Astrocyte (in vitro differentiated cells and primary cell): ENCODE measurements around the gene MEAK7. TPM values are rescaled to one million over a fixed set of nuclear protein-coding genes. Genes with fewer than 3 reads are reported as not detected.

ENCODE experiments used
- DNase-seq: peaks from one replicate; pipeline ENCODE4 v3.0.0-alpha.2; 2010; ENCODE audit warnings: low read depth
- FAIRE-seq: peaks from 2 replicates; lab custom pipeline; 2011; peaks lifted over from hg19 to GRCh38; lab: Jason Lieb, UNC
- H2AFZ ChIP-seq: 2 replicates; pipeline ENCODE4 v1.6.0; 2012; ENCODE audit warnings: low read depth, low read length, inconsistent platforms
- H3K27ac ChIP-seq: 2 replicates; pipeline ENCODE4 v1.5.1; 2011; ENCODE audit warnings: low read depth, low read length, inconsistent platforms
- H3K27me3 ChIP-seq: 2 replicates; pipeline ENCODE4 v1.6.0; 2011; ENCODE audit warnings: low read length, inconsistent platforms; ENCODE audit not compliant: insufficient read depth
- H3K36me3 ChIP-seq: 2 replicates; pipeline ENCODE4 v1.5.1; 2011; ENCODE audit warnings: low read length, inconsistent platforms; ENCODE audit not compliant: insufficient read depth
- H3K4me1 ChIP-seq: 2 replicates; pipeline ENCODE4 v1.5.1; 2011; ENCODE audit warnings: low read length, inconsistent platforms; ENCODE audit not compliant: insufficient read depth
- H3K4me2 ChIP-seq: 2 replicates; pipeline ENCODE4 v1.6.0; 2012; ENCODE audit warnings: low read length, inconsistent platforms
- H3K4me3 ChIP-seq: 2 replicates; pipeline ENCODE4 v1.5.1; 2011; ENCODE audit warnings: low read depth, mild to moderate bottlenecking, low read length, inconsistent platforms; ENCODE audit not compliant: insufficient read depth
- H3K79me2 ChIP-seq: 2 replicates; pipeline ENCODE4 v1.6.0; 2012; ENCODE audit warnings: mild to moderate bottlenecking, low read length, inconsistent platforms; ENCODE audit not compliant: insufficient read depth
- H3K9ac ChIP-seq: 2 replicates; pipeline ENCODE4 v1.6.0; 2012; ENCODE audit warnings: mild to moderate bottlenecking, low read length, inconsistent platforms
- H3K9me3 ChIP-seq: 2 replicates; pipeline ENCODE4 v1.5.1; 2012; ENCODE audit warnings: low read depth, mild to moderate bottlenecking, low read length, inconsistent platforms; ENCODE audit not compliant: insufficient read depth
- H4K20me1 ChIP-seq: 2 replicates; pipeline ENCODE4 v1.6.0; 2012; ENCODE audit warnings: low read length, inconsistent platforms; ENCODE audit not compliant: insufficient read depth
- H3K27ac Mint-ChIP-seq: one replicate; pipeline ENCODE4 v1.8.0; 2021; ENCODE audit warnings: mild to moderate bottlenecking, mixed read lengths; ENCODE audit not compliant: unreplicated experiment
- H3K27me3 Mint-ChIP-seq: one replicate; pipeline ENCODE4 v1.8.0; 2021; ENCODE audit warnings: low read depth, mixed read lengths; ENCODE audit not compliant: unreplicated experiment
- H3K36me3 Mint-ChIP-seq: one replicate; pipeline ENCODE4 v1.8.0; 2021; ENCODE audit warnings: low read depth, mixed read lengths; ENCODE audit not compliant: unreplicated experiment
- H3K4me1 Mint-ChIP-seq: one replicate; pipeline ENCODE4 v1.8.0; 2021; ENCODE audit warnings: low read depth, mixed read lengths; ENCODE audit not compliant: unreplicated experiment
- H3K4me3 Mint-ChIP-seq: one replicate; pipeline ENCODE4 v1.8.0; 2021; ENCODE audit warnings: mild to moderate bottlenecking, moderate library complexity, mixed read lengths; ENCODE audit not compliant: unreplicated experiment
- H3K9me3 Mint-ChIP-seq: one replicate; pipeline ENCODE4 v1.8.0; 2021; ENCODE audit warnings: mild to moderate bottlenecking, mixed read lengths; ENCODE audit not compliant: unreplicated experiment
- EZH2 ChIP-seq: IDR thresholded peaks from 2 replicates; pipeline ENCODE4 v1.6.1; 2012; ENCODE audit warnings: mild to moderate bottlenecking, low read length, inconsistent platforms; ENCODE audit not compliant: insufficient read depth
- total RNA-seq: library from RNA; stranded (reverse); gene quantifications from 2 replicates; pipeline ENCODE4 v1.2.1, GENCODE V29; 2021
- TF ChIP-seq, protein P1 (sequence below): IDR thresholded peaks from 2 replicates; pipeline ENCODE4 v1.5.1; 2011; ENCODE audit warnings: low read depth, mild to moderate bottlenecking, inconsistent platforms, low read length, moderate library complexity; ENCODE audit not compliant: insufficient read depth

The MEAK7 gene
- total RNA-seq, 1 donor from 2014 or later, result 41.3 TPM

DNA sequence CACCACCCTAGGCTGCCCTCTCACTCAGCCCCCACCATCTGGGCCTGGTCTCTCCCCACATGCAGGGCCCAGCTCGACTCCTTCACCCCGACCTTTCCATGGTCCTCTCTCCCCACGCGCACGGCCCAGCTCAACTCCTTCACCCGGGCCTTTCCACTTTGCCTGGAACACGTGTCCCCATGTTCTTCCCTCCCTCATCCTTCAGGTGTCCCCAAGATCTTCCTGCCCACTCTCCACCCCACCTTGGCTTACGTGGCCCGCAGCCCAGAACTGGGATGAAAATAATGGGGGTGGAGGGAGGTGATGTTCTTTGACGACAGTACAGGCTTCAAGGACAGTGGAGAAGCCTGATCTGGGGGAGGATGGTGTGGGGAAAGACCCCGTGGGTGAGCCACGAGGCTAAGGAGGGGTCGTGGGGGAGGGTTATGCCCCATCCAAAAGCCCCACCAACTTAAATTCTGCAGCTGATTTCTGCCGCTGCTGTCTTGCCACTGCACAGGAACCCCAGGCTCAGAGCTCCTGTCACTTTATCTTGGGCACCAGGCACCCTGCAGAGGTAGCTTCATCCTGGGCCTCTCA lies 9.9 kb upstream of the MEAK7 start:
- no peaks in the 10 kb centered on the region for H3K36me3 ChIP-seq
- no peak overlapping the region for H3K4me2 ChIP-seq
- DNase-seq (no peak), FAIRE-seq (no peak)
- Mint-ChIP-seq H3K36me3 (no peaks in the 10 kb centered on the region), H3K27me3 (peaks cover under 1% of the 10 kb centered on the region), H3K4me1 (peaks cover 18% of the 10 kb centered on the region), H3K4me3 (no peak overlapping the region), H3K9me3 (no peaks in the 10 kb centered on the region), H3K27ac (peak overlapping the region; percentile 66)
- H3K4me1 ChIP-seq, result peaks cover 29% of the 10 kb centered on the region
- H3K9ac ChIP-seq, result no peak overlapping the region
- no peaks in the 10 kb centered on the region for H4K20me1 ChIP-seq
- no peak overlapping the region for H3K4me3 ChIP-seq
- no peaks in the 10 kb centered on the region for H3K27me3 ChIP-seq
- TF ChIP-seq, protein P1, sequence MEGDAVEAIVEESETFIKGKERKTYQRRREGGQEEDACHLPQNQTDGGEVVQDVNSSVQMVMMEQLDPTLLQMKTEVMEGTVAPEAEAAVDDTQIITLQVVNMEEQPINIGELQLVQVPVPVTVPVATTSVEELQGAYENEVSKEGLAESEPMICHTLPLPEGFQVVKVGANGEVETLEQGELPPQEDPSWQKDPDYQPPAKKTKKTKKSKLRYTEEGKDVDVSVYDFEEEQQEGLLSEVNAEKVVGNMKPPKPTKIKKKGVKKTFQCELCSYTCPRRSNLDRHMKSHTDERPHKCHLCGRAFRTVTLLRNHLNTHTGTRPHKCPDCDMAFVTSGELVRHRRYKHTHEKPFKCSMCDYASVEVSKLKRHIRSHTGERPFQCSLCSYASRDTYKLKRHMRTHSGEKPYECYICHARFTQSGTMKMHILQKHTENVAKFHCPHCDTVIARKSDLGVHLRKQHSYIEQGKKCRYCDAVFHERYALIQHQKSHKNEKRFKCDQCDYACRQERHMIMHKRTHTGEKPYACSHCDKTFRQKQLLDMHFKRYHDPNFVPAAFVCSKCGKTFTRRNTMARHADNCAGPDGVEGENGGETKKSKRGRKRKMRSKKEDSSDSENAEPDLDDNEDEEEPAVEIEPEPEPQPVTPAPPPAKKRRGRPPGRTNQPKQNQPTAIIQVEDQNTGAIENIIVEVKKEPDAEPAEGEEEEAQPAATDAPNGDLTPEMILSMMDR, result no peak
- no peak for TF ChIP-seq EZH2
- no peaks in the 10 kb centered on the region for H3K79me2 ChIP-seq
- no peak overlapping the region for H3K27ac ChIP-seq
- no peak overlapping the region for H2AFZ ChIP-seq
- H3K9me3 ChIP-seq, result no peaks in the 10 kb centered on the region

DNA sequence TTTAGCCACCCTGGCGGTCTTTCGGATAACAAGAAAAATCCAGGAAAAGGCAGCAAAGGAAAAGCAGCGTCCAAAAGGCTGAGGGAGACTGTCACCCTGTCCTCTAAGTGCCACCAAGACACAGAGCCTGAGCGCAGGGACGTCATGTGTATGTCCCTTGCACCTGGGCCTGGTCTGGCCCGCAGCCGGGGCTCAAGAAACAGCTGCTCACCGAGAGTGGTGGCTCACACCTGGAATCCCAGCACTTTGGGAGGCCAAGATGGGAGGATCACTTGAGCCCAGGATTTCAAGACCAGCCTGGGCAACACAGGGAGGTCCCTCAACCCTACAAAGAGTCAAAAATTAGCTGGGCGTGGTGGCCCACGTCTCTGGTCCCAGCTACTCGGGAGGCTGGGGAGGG lies 9.2 kb upstream of the MEAK7 start:
- H3K36me3 Mint-ChIP-seq, result no peaks in the 10 kb centered on the region

DNA sequence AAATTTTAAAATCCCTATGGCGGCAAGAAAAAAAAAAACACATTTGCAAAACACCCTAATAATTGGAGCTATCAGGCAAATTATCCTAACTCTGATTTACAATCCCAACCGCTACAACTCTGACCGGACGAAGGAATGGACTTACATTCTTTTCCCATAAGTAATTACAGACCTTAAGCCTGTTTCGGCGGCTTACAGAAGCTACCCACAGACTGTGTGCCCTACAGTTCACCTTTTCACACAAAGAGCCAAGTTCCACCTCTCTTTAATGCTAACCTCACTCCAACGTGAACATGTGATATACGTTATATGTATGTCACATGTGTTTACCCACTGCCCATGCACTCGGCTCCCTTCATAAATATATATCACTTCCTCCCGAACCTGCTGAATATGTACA lies 8.7 kb upstream of the MEAK7 start:
- no peaks in the 10 kb centered on the region for H3K9me3 Mint-ChIP-seq
- Histone ChIP-seq H3K36me3 (no peaks in the 10 kb centered on the region), H3K27me3 (no peaks in the 10 kb centered on the region), H3K27ac (peak overlapping the region; percentile 35), H3K4me2 (peak overlapping the region; percentile 66), H3K9ac (peak overlapping the region; percentile 24), H3K9me3 (no peaks in the 10 kb centered on the region), H3K4me1 (peaks cover 29% of the 10 kb centered on the region), H3K79me2 (no peaks in the 10 kb centered on the region), H3K4me3 (no peak overlapping the region), H4K20me1 (no peaks in the 10 kb centered on the region), H2AFZ (peak overlapping the region; percentile 12)
- H3K4me3 Mint-ChIP-seq, result no peak overlapping the region
- no peak for TF ChIP-seq EZH2
- TF ChIP-seq, protein P1, result no peak
- H3K27ac Mint-ChIP-seq, result peak overlapping the region; percentile 48
- no peaks in the 10 kb centered on the region for H3K36me3 Mint-ChIP-seq
- peaks cover 17% of the 10 kb centered on the region for H3K4me1 Mint-ChIP-seq
- no peaks in the 10 kb centered on the region for H3K27me3 Mint-ChIP-seq
- FAIRE-seq (no peak), DNase-seq (peak; percentile 93)

More for the DNA sequence above, 9.2 kb upstream of the MEAK7 start:
- Histone ChIP-seq H3K79me2 (no peaks in the 10 kb centered on the region), H3K4me2 (peak overlapping the region; percentile 66), H3K9me3 (no peaks in the 10 kb centered on the region), H4K20me1 (no peaks in the 10 kb centered on the region), H3K9ac (peak overlapping the region; percentile 20), H3K36me3 (no peaks in the 10 kb centered on the region), H3K27ac (peak overlapping the region; percentile 35), H2AFZ (no peak overlapping the region), H3K4me3 (no peak overlapping the region), H3K27me3 (no peaks in the 10 kb centered on the region), H3K4me1 (peaks cover 29% of the 10 kb centered on the region)
- H3K9me3 Mint-ChIP-seq, result no peaks in the 10 kb centered on the region
- DNase-seq (no peak), FAIRE-seq (no peak)
- H3K27ac Mint-ChIP-seq, result no peak overlapping the region
- TF ChIP-seq, protein P1, result no peak
- no peak for TF ChIP-seq EZH2
- no peaks in the 10 kb centered on the region for H3K27me3 Mint-ChIP-seq
- no peak overlapping the region for H3K4me3 Mint-ChIP-seq
- H3K4me1 Mint-ChIP-seq, result peaks cover 18% of the 10 kb centered on the region
